CD4-positive, alpha-beta T cell treated with Interleukin-17A for 4 hours (primary cell): ENCODE data around the gene ZBED5.

ENCODE experiments used
- DNase-seq: peaks from one replicate; pipeline ENCODE4 v3.0.0-alpha.2; 2020; ENCODE audit warnings: mixed read lengths

The ZBED5 gene

DNA sequence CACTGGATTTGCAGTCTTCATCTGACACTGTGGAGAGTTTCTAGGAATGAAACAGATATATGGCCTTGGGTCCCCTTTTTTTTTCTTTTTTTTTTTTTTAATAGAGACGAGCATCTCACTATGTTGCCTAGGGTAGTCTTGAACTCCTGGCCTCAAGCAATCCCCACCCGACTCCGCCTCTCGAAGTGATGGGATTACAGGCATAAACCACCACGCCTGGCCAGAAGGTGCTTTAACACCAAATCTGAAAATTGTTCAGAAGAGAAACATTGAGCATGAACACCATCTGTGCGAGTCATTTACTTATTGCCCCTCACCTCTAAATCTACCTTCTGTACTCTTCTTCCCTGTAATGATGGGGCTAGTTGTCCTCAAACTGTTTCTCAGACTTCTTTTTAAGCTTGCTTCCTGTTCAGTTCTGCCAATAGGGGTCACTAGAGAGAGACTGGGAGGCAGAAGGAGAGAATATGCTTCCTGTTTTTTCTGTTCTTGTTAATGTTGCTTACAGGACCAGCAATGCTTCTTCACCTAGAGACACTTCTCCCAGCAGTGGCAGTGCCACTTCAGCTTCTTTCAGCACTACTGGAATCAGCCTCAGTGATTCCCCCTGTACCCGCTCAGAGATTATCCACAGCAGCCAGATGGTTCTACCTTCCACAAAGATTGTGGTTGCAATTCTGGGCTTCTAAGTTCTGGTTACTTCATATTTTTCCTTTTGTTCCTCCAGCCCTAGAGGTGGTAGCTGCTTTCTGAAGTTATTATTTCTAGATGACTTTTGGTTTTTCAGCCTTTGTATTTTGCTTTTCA, 20.8 kb upstream of the ZBED5 start:
- peak; percentile 35 for DNase-seq

DNA sequence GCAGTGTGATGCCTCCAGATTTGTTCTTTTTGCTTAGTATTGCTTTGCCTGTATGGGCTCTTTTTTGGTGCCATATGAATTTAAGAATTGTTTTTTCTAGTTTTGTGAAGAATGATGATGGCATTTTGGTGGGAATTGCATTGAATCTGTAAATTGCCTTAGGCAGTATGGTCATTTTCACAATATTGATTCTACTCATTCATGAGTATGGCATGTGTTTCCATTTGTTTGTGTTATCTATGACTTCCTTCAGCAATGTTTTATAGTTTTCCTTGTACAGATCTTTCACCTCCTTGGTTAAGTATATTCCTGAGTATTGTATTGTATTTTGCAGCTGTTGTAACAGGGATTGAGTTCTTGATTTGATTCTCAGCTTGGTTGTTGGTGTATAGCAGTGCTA, 18.3 kb upstream of the ZBED5 start:
- no peak for DNase-seq

DNA sequence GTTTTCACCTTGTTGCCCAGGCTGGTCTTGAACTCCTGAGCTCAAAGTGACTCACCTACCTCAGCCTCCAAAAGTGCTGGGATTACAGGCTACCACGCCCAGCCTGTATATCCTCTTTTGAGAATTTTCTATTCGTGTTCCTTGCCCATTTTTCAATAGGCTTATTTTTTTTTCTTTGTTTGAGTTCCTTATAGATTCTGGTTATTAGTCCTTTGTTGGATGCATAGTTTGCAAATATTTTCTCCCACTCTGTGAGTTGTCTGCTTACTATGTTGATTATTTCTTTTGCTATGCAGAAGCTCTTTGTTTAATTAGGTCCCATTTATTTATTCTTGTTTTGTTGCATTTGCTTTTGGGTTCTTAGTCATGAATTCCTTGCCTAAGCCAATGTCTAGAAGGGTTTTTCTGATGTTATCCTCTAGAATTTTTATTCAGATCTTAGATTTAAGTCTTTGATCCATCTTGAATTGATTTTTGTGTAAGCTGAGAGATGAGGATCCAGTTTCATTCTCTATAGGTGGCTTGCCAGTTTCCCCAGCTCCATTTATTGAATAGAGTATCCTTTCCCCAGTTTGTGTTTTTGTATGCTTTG, 17.7 kb upstream of the ZBED5 start:
- no peak for DNase-seq

DNA sequence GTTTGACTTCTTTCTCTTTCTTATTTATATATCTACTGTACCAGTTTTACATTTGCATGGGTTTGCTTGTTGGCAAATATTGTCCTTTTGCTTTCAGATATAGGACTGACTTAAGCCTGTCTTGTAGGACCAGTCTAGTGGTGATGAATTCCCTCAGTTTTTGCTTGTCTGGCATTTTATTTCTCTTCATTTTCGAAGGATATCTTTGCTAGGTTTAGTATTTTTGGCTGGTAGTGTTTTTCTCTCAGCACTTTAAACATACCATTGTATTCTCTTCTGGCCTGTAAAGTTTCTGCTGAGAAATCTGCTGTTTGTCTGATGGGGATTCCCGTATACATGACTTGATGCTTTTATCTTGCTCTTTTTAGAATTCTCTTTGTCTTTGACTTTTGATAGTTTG, 14.2 kb upstream of the ZBED5 start:
- no peak for DNase-seq

DNA sequence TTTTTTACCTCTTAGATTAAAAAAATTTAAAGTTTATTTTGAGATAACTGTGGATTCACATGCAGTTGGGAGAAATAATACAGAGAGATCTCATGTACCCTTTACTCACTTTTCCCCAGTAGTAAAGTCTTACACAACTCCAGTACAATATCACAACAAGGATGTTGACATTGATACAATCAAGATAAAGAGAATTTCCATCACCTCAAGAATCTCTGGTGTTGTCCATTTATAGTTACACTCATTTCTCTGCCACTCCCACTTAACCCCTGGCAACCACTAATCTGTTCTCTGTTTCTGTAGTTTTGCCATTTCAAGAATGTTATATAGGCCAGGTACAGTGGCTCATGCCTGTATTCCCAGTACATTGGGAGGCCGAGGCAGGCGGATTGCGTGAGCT, 10.5 kb upstream of the ZBED5 start:
- no peak for DNase-seq

DNA sequence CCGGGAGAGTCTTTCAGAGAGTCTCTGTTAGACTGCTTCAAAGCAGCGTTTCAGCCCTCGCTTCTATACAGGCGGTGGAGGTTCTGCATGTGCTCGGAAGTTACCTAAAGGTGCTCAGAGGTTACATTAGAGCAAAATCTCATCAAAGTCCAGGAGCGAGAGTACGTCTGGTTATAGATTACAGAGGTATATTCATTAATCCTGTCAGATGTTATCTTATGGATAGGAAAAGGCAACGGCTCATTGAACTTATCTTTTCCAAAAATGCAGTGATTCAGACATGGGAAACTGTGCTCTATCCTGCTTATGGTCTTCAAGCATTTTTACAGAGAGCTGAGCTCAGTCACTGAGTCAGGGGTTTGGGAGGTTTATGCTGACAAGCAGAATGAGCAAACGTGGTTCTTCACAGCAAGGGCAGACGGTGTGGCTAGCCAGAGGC, 9.1 kb upstream of the ZBED5 start:
- no peak for DNase-seq

DNA sequence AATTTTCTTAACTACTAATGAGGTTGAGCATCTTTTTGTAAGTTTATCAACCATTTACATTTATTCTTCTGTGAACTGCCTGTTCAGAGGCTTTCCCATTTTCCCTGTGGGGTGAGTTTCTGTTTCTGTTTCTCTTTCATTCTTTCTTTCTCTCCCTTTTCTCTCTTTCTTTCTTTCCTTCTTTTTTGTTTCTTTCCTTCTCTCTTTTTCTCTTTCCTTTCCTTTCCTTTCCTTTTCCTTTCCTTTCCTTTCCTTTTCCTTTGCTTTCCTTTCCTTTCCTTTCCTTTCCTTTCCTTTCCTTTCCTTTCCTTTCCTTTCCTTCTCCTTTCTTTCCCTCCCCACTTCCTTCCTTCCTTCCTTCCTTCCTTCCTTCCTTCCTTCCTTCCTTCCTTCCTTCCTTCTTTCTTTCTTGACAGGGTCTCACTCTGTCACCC, 8.0 kb upstream of the ZBED5 start:
- DNase-seq = no peak

DNA sequence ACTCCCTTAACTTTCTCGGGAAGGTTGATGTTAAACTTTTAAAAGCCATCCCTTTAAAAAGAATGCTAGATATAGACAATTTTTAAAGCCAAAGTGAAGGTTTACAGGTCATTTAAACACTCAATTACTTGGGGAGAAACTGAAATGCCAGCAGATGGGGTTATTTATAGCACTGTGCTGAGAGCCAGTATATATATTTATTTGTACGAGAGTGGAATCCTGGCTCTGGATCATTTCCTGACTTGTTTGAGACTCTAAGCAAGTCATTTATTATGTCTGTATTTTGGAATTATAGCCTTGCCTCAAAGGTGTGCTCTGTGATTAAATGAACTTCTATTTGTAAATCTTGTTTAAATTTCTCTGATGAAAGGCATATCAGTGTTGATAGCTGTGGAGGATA, 6.8 kb upstream of the ZBED5 start:
- DNase-seq = no peak

DNA sequence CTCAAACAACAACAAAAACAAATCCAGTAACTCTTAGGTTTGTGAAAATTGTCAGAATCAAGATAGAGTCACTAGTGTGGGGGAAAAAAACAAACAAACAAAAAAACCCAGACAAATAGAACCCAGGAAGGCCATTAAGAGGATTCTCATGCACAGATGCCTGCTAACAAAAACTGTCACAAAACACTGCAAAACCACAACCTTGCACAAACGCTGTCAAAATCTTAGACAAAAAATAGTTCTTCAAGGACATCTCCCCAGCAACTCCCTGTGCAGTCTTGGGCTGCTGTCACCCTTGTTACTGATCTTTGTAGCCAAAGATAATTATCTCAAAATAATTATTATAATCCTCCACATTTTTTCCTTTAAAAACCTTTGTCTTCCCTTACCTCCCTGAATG, 4.6 kb upstream of the ZBED5 start:
- DNase-seq = no peak

DNA sequence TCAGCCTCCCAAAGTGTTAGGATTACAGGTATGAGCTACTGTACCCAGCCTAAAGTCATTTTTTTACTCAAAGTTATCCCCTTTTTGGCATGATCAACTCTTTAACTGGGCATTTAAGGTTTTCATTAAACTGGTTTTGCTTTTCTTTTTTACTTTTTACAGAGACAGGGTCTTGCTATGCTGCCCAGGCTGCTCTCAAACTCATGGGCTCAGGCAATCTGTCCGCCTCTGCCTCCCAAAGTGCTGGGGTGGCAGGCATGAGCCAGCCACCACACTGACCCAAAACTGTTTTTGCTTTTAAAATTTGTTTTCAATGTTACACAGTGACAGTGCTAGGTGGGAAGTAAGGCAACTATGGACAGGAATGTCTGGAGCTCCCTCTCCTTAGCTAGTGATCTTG, 3.9 kb upstream of the ZBED5 start:
- DNase-seq = no peak

DNA sequence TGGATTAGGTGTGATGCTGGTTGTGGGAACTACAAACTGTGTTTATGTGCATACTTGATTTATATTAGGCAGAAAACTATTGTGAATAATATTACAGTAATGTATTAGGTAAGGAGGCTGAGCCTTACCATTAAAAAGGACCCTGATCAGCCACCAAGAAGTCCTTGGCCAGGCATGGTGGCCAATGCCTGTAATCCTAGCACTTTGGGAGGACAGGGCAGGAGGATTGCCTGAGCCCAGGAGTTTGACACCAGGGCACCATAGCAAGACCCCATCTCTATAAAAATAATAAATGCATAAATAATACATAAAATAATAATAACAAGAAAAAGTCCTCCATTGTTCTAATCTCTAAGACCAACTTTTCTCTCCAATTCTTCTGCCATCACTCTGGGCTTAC, 3.2 kb upstream of the ZBED5 start:
- DNase-seq = no peak

DNA sequence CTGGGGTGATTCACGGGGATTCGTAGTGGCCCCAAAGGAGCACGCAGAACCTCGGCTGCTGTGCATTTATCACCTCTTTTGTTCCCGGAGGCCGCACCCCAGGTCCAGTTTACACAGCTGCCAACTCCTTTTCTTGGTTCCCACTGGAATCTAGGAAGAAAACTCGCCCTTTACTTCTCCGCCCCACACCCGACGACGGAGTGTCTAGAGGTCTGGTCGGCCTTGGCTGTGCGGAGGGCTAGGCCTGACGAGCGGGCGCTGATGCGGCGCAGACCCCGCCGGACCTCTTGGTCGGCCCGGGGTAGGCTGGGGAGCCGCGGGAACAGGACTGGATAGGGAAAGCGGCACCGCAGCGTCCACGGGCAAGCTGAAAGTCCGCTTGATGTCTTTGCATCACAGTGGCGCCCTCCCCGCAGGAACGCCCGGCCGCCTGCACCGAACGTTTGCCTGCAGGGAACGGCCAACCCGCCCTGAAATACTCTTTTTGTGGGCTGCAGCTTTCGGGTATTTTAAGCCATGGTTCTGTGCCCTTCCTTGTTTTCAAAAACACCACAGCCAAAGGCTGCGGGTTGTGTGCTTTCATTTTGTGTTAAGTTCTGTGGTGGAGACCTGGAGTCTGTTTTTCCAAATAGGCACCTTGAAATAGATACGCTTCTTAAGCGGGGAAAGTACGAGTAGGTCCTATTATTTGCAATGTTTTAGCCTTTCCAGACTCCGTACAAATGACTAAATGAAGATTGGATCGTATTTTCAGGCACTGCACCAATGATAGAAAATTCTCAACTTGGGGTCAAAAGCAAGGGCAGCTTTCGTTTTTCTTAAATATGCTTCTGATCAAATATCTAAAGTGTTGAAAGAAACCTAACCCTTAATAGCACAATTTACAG, 829 bp upstream of the ZBED5 start:
- DNase-seq = peak; percentile 68

DNA sequence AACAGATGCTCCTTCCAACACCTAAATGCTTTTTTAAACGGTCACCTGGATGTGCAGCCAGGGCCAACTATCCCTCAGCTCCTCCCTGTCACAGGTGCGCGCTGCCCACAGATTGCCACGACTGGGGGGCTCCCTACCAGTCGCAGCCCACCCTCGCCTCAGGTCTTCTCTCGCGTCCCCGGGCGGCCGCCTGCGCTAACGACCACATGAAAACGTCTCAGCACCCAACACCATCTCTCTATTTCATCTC, 469 bp downstream of the ZBED5 start:
- DNase-seq = no peak

DNA sequence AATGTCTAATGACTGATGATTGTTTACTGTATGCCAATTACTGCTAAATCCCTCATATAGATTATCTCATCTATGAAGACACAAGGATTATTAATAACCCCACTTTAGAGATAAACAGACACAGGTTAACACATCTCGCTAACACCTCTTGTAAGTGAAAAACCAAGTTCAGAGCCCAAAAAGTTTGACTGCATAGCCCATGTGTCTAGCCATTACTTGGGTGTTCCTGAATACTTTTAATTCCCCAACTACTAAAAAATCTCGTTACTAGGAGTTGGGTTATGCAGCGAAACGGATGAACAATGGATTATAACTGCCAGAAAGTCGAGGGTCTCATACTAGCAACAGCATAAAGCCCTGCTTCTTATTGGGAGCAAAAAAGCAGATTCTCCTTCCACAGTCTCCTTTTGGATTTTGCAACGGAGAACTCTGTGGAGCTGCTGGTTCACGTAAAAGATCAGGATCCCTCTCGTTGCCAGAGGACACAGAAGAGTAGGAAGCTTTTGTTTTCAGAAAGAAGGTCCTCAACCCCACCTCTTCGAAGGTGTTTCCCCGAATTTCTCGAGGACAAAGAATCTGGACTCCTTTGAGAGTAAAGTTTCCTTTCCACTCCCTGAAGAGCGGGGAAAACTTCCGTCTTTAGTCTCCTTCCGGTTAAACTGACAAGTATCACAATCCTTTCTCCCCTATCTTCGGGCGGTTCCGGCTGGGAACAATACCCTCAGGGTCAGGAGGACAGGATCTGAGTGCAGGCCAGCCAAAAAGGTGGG, 979 bp downstream of the ZBED5 start:
- DNase-seq = no peak

DNA sequence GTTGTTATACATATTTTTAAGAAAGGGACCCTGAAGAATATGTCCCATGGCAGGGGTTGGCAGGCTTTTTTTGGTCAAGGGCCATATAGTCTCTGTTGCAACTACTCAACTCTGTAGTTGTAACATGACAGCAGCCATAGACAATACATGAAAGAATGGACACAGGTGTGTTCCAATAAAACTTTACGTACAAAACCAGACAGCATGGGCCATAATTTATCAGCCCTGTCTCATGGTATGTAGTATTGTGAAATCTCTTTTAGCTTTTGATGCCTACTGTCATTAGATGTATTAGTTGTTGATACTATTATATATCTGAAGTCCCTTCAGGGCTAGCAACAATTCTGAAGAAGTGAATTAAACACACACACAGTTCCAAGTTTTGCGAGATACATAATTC, 2.6 kb downstream of the ZBED5 start:
- DNase-seq = no peak

DNA sequence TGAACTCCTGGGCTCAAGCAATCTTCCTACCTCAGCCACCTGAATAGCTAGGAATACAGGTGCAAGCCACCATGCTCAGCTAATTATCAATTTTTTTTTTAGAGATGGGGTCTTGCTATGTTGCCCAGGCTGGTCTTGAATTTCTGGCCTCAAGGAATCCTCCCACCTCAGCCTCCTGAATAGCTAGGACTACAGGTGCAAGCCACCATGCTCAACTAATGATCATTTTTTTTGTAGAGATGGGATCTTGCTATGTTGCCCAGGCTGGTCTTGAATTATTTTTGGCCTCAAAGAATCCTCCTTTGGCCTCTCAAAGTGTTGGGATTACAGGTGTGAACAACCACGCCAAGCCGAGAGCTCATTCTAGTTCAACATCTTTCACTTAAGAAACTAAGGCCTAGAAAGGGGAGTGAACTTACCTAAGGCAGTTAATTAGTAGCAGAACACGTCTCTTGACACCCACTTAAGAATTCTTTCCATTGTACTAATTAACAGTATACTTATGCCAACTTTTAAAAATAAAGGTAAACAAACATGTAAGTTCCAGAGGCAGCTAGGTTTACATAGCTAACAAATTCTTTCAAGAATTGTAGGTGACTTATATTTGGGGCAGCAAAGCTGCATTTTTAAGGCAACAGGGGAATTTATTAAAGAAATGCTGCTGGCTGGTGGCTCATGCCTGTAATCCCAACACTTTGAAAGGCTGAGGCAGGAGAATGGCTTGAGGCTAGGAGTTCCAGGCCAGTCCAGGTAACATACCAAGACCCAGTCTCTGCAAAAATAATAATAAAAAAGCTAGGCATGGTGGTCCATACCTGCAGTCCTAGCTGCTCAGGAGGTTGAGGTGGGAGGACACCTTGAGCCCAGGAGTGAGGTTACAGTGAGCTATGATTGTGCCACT, 9.6 kb downstream of the ZBED5 start:
- no peak for DNase-seq

DNA sequence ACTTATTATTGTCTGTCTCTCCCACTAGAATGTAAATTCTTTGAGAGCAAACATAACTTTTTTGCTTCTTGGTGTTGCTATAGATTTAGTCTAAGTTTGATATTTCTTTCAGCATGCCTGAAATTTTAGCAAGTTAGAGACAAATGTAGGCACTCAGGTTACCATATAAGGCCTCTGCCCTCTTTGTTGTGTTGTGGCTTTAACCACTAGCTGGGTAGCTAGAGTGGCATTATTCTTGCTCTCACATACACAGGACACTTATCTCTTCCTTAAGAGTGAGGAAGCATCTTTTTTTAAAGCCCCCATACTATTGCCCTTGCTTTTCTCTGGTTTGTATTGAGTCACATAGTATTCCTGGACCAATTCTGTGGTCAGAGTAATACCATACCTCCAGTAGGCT, 11.2 kb downstream of the ZBED5 start:
- no peak for DNase-seq

DNA sequence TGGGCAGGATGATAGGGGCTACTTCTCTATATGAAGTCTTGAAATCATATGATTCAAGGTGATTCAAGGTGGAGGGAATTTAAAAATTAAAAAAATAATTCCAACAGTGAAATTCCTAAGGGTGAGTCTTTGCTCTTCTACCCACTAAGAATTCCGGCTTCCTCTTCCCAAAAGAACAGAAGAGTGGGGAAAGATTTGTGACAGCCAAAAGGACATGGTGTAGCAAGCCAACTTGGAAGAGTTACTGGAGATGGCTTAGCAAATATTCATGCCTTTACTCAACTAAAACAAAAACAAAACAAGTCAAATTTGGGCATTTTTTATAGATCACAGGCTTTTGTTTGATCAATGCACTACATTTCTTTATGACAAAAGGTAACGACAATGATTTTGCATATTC, 12.3 kb downstream of the ZBED5 start:
- DNase-seq = no peak

DNA sequence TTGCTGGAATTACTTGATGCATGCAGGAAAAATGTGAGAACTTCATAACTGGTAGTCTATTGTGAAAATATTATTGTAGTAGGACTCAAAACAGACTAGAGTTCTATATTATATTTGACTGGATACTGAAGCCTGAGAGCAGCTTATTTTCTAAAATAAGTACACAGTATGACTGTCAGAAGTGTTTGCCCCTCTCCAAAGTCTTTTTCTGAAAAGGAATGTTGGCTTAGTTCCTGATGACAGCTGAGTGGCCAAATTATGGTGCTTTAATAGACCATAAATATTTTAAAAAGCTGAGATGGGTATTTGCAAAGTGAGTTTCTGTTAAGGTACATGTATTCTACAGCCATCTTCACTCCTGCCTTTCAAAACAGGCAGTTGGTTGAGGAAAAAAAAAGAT, 13.1 kb downstream of the ZBED5 start:
- no peak for DNase-seq

DNA sequence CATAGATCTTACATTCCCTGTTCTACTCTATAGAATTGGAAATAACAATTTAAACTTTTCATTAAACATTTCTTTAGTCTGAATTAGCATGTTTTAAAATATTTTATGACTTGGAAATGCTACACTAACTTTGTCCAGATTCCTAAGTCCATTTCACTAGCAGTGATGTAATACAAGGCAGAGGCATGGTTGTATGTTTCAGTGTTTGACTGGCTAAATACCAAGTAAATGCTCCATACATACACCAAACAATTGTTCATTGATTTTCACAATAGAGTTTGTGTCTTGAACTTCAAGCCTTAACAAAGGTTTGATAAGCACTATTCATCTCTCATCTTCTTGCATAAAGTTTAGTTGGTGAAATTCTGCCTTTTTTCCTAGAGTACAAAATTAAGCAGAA, 13.5 kb downstream of the ZBED5 start:
- DNase-seq = no peak

DNA sequence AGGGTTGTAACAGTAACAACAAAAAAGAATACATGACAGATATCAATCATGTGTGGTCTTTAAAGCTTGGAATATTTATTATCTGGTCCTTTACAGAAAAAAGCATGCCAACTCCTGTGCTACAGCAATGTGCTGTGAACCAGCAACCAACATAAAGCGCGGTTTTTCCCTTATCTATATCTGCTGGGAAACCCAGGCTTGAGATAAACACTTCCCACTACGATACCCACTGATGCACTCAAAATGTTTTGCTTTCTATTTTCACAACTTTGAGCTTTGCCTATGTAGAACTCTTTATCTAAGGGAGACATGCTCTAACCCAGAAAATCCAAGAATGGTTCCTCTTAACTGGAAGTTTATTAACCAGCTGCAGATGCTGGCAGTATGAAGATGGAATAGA, 19.0 kb downstream of the ZBED5 start:
- no peak for DNase-seq

DNA sequence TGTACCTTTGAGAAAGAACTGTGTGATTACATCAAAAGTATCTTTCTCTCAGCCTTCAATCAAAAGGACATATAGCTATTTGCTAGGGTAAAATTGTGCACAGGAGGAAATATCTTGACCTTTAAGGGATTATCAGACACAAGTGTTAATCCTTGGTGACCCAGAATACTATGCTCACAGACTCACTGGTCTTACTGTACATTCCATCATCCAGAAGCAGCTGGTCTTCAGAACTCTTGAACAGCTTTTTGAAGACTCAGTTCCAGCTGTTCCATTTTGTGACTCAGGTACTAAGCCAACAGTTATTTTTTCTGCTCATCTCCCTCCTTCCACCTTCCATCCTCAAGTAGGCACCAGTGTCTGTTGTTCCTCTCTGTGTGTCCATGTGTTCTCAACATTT, 19.8 kb downstream of the ZBED5 start:
- no peak for DNase-seq
